H9 (cell line): ENCODE data around the gene CKS2. TPM values are rescaled to one million over a fixed set of nuclear protein-coding genes. Genes with fewer than 3 reads are reported as not detected.

Experiments used
- DNase-seq: peaks from one replicate; pipeline ENCODE4 v3.0.0-alpha.2; 2017
- H2AFZ ChIP-seq: one replicate; pipeline ENCODE4 v1.6.1; 2013; ENCODE audit warnings: mild to moderate bottlenecking, low read length, control low read depth, moderate library complexity
- H2AK5ac ChIP-seq: 2 replicates; pipeline ENCODE4 v1.6.1; 2013; ENCODE audit warnings: low read length, control low read depth, mixed read lengths; ENCODE audit not compliant: insufficient read length
- H2BK120ac ChIP-seq: one replicate; pipeline ENCODE4 v1.6.1; 2013; ENCODE audit warnings: low read depth, mild to moderate bottlenecking, low read length, control low read depth, inconsistent platforms; ENCODE audit not compliant: poor library complexity, severe bottlenecking
- H2BK12ac ChIP-seq: 2 replicates; pipeline ENCODE4 v1.6.1; 2013; ENCODE audit warnings: low read length, control low read depth, mixed read lengths, low read depth; ENCODE audit not compliant: insufficient read length
- H2BK15ac ChIP-seq: 2 replicates; pipeline ENCODE4 v1.6.1; 2013; ENCODE audit warnings: low read depth, low read length, control low read depth
- H2BK20ac ChIP-seq: one replicate; pipeline ENCODE4 v1.6.1; 2013; ENCODE audit warnings: low read depth, mild to moderate bottlenecking, low read length, control low read depth, inconsistent platforms; ENCODE audit not compliant: poor library complexity, severe bottlenecking
- H2BK5ac ChIP-seq: 2 replicates; pipeline ENCODE4 v1.6.1; 2013; ENCODE audit warnings: low read length, control low read depth, mixed read lengths; ENCODE audit not compliant: insufficient read length
- H3K14ac ChIP-seq: 2 replicates; pipeline ENCODE4 v1.6.1; 2013; ENCODE audit warnings: low read length, control low read depth; ENCODE audit not compliant: insufficient read depth
- H3K18ac ChIP-seq: 2 replicates; pipeline ENCODE4 v1.6.1; 2013; ENCODE audit warnings: low read depth, mild to moderate bottlenecking, mixed read lengths, low read length, control low read depth; ENCODE audit not compliant: insufficient read length
- H3K23ac ChIP-seq: 2 replicates; pipeline ENCODE4 v1.6.1; 2013; ENCODE audit warnings: low read length, control low read depth, mixed read lengths, low read depth; ENCODE audit not compliant: insufficient read length
- H3K23me2 ChIP-seq: 2 replicates; pipeline ENCODE4 v1.6.1; 2013; ENCODE audit warnings: low read depth, mild to moderate bottlenecking, mixed read lengths, low read length, control low read depth; ENCODE audit not compliant: insufficient read length, poor library complexity, severe bottlenecking
- H3K27ac ChIP-seq: 2 replicates; pipeline ENCODE4 v1.5.1; 2013; ENCODE audit warnings: low read length, control low read depth, mixed read lengths, low read depth; ENCODE audit not compliant: insufficient read length
- H3K27me3 ChIP-seq: 2 replicates; pipeline ENCODE4 v1.6.1; 2013; ENCODE audit warnings: low read length, control low read depth, inconsistent platforms; ENCODE audit not compliant: insufficient read depth
- H3K4ac ChIP-seq: 2 replicates; pipeline ENCODE4 v1.6.1; 2013; ENCODE audit warnings: low read depth, mild to moderate bottlenecking, control low read depth, inconsistent platforms, low read length, moderate library complexity
- H3K4me1 ChIP-seq: 2 replicates; pipeline ENCODE4 v1.6.1; 2013; ENCODE audit warnings: low read length, control low read depth, inconsistent platforms; ENCODE audit not compliant: insufficient read depth
- H3K4me2 ChIP-seq: 2 replicates; pipeline ENCODE4 v1.6.1; 2013; ENCODE audit warnings: low read length, control low read depth, mixed read lengths; ENCODE audit not compliant: insufficient read length, insufficient read depth
- H3K56ac ChIP-seq: 2 replicates; pipeline ENCODE4 v1.6.1; 2013; ENCODE audit warnings: low read depth, mild to moderate bottlenecking, mixed read lengths, low read length, control low read depth; ENCODE audit not compliant: insufficient read length
- H3K79me1 ChIP-seq: 2 replicates; pipeline ENCODE4 v1.6.1; 2013; ENCODE audit warnings: low read depth, mild to moderate bottlenecking, moderate library complexity, low read length, control low read depth, inconsistent platforms; ENCODE audit not compliant: insufficient read depth, poor library complexity, severe bottlenecking
- H3K79me2 ChIP-seq: 2 replicates; pipeline ENCODE4 v1.6.1; 2013; ENCODE audit warnings: low read length, control low read depth, inconsistent platforms; ENCODE audit not compliant: insufficient read depth
- H3K9ac ChIP-seq: 2 replicates; pipeline ENCODE4 v1.6.1; 2013; ENCODE audit warnings: low read length, control low read depth, mixed read lengths; ENCODE audit not compliant: insufficient read length; ENCODE audit errors: extremely low read depth
- H3K9me3 ChIP-seq: one replicate; pipeline ENCODE4 v1.6.1; 2013; ENCODE audit warnings: low read depth, low read length, inconsistent platforms; ENCODE audit not compliant: control insufficient read depth
- H3T11ph ChIP-seq: one replicate; pipeline ENCODE4 v1.6.1; 2013; ENCODE audit warnings: mild to moderate bottlenecking, low read length, control low read depth, inconsistent platforms
- H4K20me1 ChIP-seq: one replicate; pipeline ENCODE4 v1.6.1; 2013; ENCODE audit not compliant: control insufficient read depth, insufficient read length, insufficient read depth
- H4K5ac ChIP-seq: 2 replicates; pipeline ENCODE4 v1.6.1; 2013; ENCODE audit warnings: low read depth, mild to moderate bottlenecking, mixed read lengths, low read length, control low read depth; ENCODE audit not compliant: insufficient read length
- H4K8ac ChIP-seq: replicated peaks from 2 replicates; pipeline ENCODE4 v1.6.1; 2013; ENCODE audit warnings: low read length, control low read depth, mixed read lengths, low read depth; ENCODE audit not compliant: insufficient read length
- H4K91ac ChIP-seq: 2 replicates; pipeline ENCODE4 v1.6.1; 2013; ENCODE audit warnings: low read depth, mild to moderate bottlenecking, moderate library complexity, mixed read lengths, low read length, control low read depth; ENCODE audit not compliant: insufficient read length
- H3K27ac Mint-ChIP-seq, 3 experiments: 2 replicates in 2 of 3; 3 replicates in 1 of 3; pipeline ENCODE4 v1.8.0; 2020 to 2021; ENCODE audit warnings: mixed read lengths in 3 of 3, mild to moderate bottlenecking in 1 of 3, moderate library complexity in 1 of 3
- H3K27me3 Mint-ChIP-seq: 2 replicates; pipeline ENCODE4 v1.8.0; 2021; ENCODE audit warnings: low read depth, mild to moderate bottlenecking, moderate library complexity, mixed read lengths
- H3K36me3 Mint-ChIP-seq, 3 experiments: 2 replicates in 2 of 3; 3 replicates in 1 of 3; pipeline ENCODE4 v1.8.0; 2020 to 2021; ENCODE audit warnings: low read depth in 3 of 3, mixed read lengths in 3 of 3; ENCODE audit not compliant: insufficient read depth in 1 of 3
- H3K4me1 Mint-ChIP-seq, 2 experiments: 2 replicates each; pipeline ENCODE4 v1.8.0; 2020; ENCODE audit warnings: mixed read lengths in 2 of 2
- H3K4me3 Mint-ChIP-seq, 2 experiments: 2 replicates in 1 of 2; 3 replicates in 1 of 2; pipeline ENCODE4 v1.8.0; 2020 to 2021; ENCODE audit warnings: mild to moderate bottlenecking in 2 of 2, mixed read lengths in 2 of 2, moderate library complexity in 1 of 2
- H3K9me3 Mint-ChIP-seq, 2 experiments: 2 replicates in 1 of 2; 3 replicates in 1 of 2; pipeline ENCODE4 v1.8.0; 2020; ENCODE audit warnings: mild to moderate bottlenecking in 2 of 2, mixed read lengths in 2 of 2, moderate library complexity in 1 of 2
- total RNA-seq: library from RNA; stranded (reverse); gene quantifications from 2 replicates; pipeline ENCODE4 v1.2.1, GENCODE V29; 2021
- TF ChIP-seq, protein P1 (sequence below): fragments of 200-600 bp; sonication (generic); conservative IDR thresholded peaks from 3 replicates; pipeline ENCODE4 v1.8.0; 2021; ENCODE audit warnings: antibody characterized with exemption, mild to moderate bottlenecking

Gene CKS2
- total RNA-seq, 1 experiment from 2014 or later: 211 TPM

- Histone ChIP-seq H4K20me1 (no peaks in the 10 kb centered on the region), H3K9me3 (no peaks in the 10 kb centered on the region), H3K23ac (no peak overlapping the region), H3K23me2 (peaks cover 4% of the 10 kb centered on the region), H2BK120ac (no peak overlapping the region), H4K5ac (no peak overlapping the region), H3K79me2 (peaks cover 44% of the 10 kb centered on the region; the same call in 1 of the 2 replicates), H3K4ac (no peak overlapping the region), H3K4me2 (no peak overlapping the region), H2BK12ac (no peak overlapping the region), H3K27ac (no peak overlapping the region), H2AK5ac (no peak overlapping the region), H3K79me1 (no peaks in the 10 kb centered on the region), H3T11ph (no peak overlapping the region), H4K8ac (no peak overlapping the region), H3K14ac (no peak overlapping the region), H2BK15ac (no peak overlapping the region), H3K56ac (no peak overlapping the region), H3K4me1 (no peaks in the 10 kb centered on the region), H2BK20ac (no peak overlapping the region), H4K91ac (no peak overlapping the region), H3K27me3 (no peaks in the 10 kb centered on the region), H2BK5ac (no peak overlapping the region), H2AFZ (no peak overlapping the region), H3K18ac (no peak overlapping the region), H3K9ac (no peak overlapping the region)
- peaks cover 4% of the 10 kb centered on the region; the same call in 1 of the 2 replicates for H3K27me3 Mint-ChIP-seq
- TF ChIP-seq, protein P1, sequence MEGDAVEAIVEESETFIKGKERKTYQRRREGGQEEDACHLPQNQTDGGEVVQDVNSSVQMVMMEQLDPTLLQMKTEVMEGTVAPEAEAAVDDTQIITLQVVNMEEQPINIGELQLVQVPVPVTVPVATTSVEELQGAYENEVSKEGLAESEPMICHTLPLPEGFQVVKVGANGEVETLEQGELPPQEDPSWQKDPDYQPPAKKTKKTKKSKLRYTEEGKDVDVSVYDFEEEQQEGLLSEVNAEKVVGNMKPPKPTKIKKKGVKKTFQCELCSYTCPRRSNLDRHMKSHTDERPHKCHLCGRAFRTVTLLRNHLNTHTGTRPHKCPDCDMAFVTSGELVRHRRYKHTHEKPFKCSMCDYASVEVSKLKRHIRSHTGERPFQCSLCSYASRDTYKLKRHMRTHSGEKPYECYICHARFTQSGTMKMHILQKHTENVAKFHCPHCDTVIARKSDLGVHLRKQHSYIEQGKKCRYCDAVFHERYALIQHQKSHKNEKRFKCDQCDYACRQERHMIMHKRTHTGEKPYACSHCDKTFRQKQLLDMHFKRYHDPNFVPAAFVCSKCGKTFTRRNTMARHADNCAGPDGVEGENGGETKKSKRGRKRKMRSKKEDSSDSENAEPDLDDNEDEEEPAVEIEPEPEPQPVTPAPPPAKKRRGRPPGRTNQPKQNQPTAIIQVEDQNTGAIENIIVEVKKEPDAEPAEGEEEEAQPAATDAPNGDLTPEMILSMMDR: no peak
- no peak for DNase-seq
- no peaks in the 10 kb centered on the region for H3K9me3 Mint-ChIP-seq
- peaks cover 41 to 46% of the 10 kb centered on the region in 2 experiments for H3K4me1 Mint-ChIP-seq
- H3K36me3 Mint-ChIP-seq: peaks cover 38 to 63% (median 60%) of the 10 kb centered on the region in 3 experiments
- H3K4me3 Mint-ChIP-seq: peak overlapping the region in 1 of 2 experiments; percentile 96; a peak in 1 of 5 replicates
- H3K27ac Mint-ChIP-seq: peak overlapping the region in 1 of 3 experiments; percentile 93; a peak in 1 of 7 replicates
Measured at GRCh38 chr9:89315482-89315881, 4.5 kb downstream of the CKS2 start.
